Loucy (cell line): ENCODE data around the gene NOLC1.

ENCODE experiments used
- EZH2phosphoT487 ChIP-seq: fragments of 200-600 bp; IDR thresholded peaks from 2 replicates; pipeline ENCODE4 v1.6.1; 2018; ENCODE audit warnings: antibody characterized with exemption, mild to moderate bottlenecking, moderate library complexity, borderline replicate concordance
- TF ChIP-seq, protein P1 (sequence below): fragments of 200-600 bp; sonication (generic); conservative IDR thresholded peaks from 2 replicates; pipeline ENCODE4 v1.5.1; 2014; ENCODE audit warnings: mild to moderate bottlenecking, antibody characterized with exemption, low read length

- TF ChIP-seq, protein P1, sequence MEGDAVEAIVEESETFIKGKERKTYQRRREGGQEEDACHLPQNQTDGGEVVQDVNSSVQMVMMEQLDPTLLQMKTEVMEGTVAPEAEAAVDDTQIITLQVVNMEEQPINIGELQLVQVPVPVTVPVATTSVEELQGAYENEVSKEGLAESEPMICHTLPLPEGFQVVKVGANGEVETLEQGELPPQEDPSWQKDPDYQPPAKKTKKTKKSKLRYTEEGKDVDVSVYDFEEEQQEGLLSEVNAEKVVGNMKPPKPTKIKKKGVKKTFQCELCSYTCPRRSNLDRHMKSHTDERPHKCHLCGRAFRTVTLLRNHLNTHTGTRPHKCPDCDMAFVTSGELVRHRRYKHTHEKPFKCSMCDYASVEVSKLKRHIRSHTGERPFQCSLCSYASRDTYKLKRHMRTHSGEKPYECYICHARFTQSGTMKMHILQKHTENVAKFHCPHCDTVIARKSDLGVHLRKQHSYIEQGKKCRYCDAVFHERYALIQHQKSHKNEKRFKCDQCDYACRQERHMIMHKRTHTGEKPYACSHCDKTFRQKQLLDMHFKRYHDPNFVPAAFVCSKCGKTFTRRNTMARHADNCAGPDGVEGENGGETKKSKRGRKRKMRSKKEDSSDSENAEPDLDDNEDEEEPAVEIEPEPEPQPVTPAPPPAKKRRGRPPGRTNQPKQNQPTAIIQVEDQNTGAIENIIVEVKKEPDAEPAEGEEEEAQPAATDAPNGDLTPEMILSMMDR = no peak
- TF ChIP-seq EZH2phosphoT487 = no peak
These were observed at the start of gene NOLC1 for GRCh38 chr10:102151774-102152544.
